Measurements from ENCODE around the gene SMAD2. TPM values are rescaled to one million over a fixed set of nuclear protein-coding genes. Genes with fewer than 3 reads are reported as not detected.

Gene SMAD2
- total RNA-seq, 1 donor from 2014 or later = 30.2 TPM

- DNase-seq (ENCODE audit: low spot score) = no peak
- ATAC-seq = no peak
Observed at GRCh38 chr18:47932603-47933002, 2.1 kb upstream of the SMAD2 start.

DNA sequence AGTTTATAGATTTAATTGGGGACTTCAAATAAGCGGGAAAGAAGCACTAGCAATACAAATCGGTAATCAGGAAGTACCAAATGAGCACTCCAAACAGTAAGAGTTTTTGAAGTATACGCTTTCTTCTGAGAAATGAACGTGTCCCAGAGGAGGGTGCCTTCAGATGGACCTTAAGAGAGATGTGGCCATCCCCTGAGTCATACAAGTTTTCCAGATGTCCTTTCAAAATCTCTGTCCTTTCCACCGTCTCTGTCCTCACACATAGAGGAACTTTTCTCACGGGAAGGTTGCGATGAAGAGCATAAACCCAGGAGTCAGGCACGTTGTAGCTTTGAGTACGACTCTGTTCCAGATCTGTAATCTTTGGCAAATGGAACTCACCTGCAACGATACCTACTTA lies 1.7 kb upstream of the SMAD2 start:
- no peak for ATAC-seq

DNA sequence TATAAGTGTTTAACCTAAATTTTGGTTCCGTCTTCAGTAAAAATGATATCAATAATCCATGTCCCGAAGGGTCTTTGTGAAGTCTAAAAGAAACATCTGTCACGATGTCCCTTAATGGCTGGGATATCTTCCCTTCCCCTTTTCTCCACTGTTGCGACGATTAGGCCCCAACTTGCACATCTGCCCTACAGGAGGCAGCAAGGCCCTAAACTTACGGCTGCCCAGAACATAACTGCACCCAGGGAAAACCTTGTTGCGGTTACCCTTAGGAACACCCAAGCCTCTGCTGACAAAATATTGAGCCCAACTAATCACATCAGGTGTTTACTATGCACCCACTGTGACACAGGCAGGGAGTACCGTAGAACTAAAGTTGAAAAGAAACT lies 1.3 kb upstream of the SMAD2 start:
- no peak for DNase-seq (ENCODE audit: low spot score)
- no peak for ATAC-seq

More for the DNA sequence above, 1.7 kb upstream of the SMAD2 start:
- DNase-seq (ENCODE audit: low spot score) = no peak

GRCh38 chr18:47930931-47931717 lies 665 bp upstream of the SMAD2 start:
- DNase-seq (ENCODE audit: low spot score) (peak; percentile 97), ATAC-seq (peak; percentile 84)

- peak; percentile 21 for ATAC-seq
Observed at GRCh38 chr18:47929681-47930198, 719 bp downstream of the SMAD2 start.

GRCh38 chr18:47928466-47928865 lies 2.0 kb downstream of the SMAD2 start:
- DNase-seq (ENCODE audit: low spot score) = no peak
- ATAC-seq = no peak

More at GRCh38 chr18:47929681-47930198, 719 bp downstream of the SMAD2 start:
- no peak for DNase-seq (ENCODE audit: low spot score)

DNA sequence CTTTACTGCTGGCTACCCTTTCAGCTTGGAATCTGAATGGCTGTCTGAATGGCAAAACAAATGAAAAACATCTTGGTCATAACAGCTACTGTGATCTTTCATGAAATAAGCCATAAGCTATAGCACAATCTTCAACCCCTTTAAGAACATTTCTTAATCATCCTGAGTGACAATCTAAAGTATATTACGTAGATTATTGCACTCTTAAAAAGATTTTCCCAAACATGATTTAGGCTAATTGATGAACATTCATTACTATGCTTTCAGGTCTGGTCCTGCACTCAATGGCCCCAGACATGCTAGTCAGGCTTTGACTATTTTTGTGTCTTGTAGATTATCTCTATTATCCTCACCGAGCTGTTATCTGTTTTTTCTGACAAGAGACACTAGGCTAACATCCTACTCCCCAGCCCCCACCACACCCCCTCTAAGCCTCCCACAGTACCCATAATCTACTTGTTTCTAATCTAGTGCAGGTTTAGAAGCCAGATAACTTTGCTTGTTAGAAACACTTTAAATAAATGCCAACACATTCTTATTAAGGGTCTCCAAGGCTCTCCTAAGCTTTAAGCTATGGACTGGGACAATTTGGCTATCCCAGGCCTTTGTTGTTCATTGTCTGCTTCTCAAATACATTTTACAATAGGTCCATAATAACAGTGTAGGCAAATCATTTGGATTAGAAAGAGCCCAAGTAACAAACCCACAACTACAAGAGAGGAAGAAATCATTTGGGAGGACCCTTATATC lies 4.2 kb downstream of the SMAD2 start:
- DNase-seq (ENCODE audit: low spot score) = no peak
- no peak for ATAC-seq

GRCh38 chr18:47919916-47920315 lies 10.5 kb downstream of the SMAD2 start:
- no peak for DNase-seq (ENCODE audit: low spot score)
- ATAC-seq = no peak

DNA sequence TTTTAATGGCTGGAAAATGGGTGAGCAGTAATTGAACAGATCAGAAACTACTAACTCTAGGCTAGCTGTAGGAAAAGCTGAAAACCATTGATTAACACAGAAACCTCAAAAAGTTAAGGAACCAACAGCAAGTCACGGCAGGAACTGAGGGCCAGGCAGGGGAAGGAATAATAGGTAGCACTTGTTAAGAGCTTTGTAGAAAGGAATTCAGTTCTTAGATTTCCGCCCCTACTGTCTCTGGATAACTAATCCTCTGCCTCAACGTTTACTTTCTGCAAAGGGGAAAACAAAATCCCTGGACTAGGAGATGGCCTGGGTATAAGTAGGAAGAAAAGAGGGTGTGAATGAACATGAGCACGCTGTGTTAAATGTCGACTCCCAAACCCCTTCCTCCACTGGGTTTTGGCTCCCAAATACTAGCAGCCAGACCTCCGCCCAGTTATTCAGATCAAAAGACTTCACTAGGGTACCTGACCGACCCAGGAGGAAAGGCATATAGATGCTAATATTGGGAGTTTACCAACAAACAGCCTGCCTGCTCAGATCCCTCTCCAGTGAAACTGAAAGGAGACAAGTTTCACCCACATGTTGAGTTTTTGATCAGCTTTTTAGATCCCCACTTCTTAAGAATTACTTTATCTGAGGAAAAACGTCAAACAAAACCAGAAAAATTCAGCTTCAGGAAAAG lies 12.4 kb downstream of the SMAD2 start:
- ATAC-seq = no peak
- DNase-seq (ENCODE audit: low spot score) = no peak

DNA sequence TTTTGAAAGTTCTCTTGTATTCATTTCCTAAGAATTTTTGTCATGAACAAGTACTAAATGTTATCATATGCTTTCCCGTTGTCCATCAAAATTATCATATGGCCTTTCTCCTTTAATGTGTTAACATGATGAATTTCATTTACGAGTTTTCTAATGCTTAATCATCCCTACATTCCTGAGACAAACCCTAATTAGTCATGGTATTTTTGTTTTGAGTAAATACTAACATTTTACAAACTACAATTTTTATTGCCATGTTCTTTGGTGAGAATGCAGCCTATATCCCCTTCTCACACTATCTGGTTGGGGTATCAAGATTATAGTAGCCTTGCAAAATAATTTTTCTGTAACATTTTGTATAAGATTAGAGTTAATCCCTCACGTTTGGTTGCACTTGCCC lies 14.5 kb downstream of the SMAD2 start:
- DNase-seq (ENCODE audit: low spot score) = no peak

DNA sequence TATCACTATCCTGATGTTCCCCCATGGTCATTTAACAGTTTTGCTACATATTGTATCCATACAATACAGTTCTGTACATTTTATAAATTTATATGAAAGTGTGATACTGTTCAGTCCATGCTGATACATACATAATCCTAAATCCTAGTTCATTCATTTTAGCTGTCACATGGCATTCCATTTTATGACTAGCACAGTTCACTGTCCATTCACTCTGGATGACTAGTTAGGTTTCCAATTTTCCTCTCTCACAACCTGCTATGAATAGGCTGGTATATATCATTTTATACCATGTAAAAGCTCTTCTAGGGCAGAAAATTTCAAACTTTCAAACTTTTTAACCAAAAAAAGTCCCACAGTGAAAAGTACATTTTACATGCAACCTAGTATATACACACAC lies 15.2 kb downstream of the SMAD2 start:
- ATAC-seq (no peak), DNase-seq (ENCODE audit: low spot score) (no peak)

More for the DNA sequence above, 14.5 kb downstream of the SMAD2 start:
- no peak for ATAC-seq

DNA sequence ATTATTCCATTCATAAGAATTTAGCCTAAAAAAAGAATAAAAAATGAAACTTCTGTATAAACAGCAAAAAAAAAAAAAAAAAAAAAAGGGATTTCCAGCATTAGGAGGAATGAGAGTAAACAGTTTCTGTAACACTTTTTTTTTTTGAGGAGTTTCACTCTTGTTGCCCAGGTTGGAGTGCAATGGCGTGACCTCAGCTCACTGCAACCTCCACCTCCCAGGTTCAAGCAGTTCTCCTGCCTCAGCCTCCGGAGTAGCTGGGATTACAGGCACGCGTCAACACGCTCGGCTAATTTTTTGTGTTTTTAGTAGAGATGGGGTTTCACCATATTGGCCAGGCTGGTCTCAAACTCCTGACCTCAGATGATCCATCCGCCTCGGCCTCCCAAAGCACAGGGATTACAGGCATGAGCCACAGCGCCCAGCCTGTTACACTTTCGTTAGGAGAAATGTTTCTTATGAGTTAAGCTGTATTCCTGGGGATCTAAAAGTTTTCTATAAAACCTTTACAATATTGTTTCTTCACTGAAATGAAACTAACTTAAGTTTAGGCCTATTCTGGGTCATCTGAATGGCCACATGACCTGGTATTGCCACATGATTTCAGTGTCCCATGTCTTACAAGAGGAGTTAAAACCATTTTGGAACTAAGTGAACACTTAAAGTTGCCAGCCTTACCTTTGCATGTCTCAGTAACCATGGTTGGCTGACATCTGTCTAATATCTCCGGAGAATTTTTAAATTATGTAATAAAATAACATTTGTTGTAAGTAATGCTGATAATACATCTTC lies 17.5 kb downstream of the SMAD2 start:
- DNase-seq (ENCODE audit: low spot score) = no peak
- no peak for ATAC-seq

GRCh38 chr18:47912343-47912742 lies 18.1 kb downstream of the SMAD2 start:
- ATAC-seq (peak; percentile 36), DNase-seq (ENCODE audit: low spot score) (no peak)

GRCh38 chr18:47911877-47912276 lies 18.6 kb downstream of the SMAD2 start:
- ATAC-seq (peak; percentile 94), DNase-seq (ENCODE audit: low spot score) (no peak)

- no peak for ATAC-seq
- DNase-seq (ENCODE audit: low spot score) = no peak
Observed at GRCh38 chr18:47909484-47909883, 21.0 kb downstream of the SMAD2 start.

DNA sequence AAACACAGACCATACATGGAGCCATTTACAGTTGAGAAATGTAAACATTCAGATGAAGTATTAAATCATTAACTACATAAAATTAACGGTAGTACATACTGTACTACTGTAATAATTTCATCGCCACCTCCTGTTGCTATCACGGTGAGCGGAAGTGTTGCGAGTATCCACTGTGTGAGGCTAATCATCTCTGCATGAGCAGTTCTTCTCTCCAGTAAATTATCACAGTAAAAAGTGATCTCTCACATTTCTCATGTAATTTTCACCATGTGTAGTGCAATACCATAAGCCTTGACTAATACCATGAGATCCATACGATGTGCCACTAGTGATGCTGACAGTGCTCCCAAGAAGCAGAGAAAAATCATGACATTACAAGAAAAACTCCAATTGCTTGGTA lies 21.9 kb downstream of the SMAD2 start:
- ATAC-seq = no peak

GRCh38 chr18:47906408-47906807 lies 24.1 kb downstream of the SMAD2 start:
- no peak for ATAC-seq
- DNase-seq (ENCODE audit: low spot score) = no peak

More for the DNA sequence above, 21.9 kb downstream of the SMAD2 start:
- DNase-seq (ENCODE audit: low spot score) = no peak

- DNase-seq (ENCODE audit: low spot score) = no peak
- no peak for ATAC-seq
Observed at GRCh38 chr18:47903809-47904208, 26.6 kb downstream of the SMAD2 start.

DNA sequence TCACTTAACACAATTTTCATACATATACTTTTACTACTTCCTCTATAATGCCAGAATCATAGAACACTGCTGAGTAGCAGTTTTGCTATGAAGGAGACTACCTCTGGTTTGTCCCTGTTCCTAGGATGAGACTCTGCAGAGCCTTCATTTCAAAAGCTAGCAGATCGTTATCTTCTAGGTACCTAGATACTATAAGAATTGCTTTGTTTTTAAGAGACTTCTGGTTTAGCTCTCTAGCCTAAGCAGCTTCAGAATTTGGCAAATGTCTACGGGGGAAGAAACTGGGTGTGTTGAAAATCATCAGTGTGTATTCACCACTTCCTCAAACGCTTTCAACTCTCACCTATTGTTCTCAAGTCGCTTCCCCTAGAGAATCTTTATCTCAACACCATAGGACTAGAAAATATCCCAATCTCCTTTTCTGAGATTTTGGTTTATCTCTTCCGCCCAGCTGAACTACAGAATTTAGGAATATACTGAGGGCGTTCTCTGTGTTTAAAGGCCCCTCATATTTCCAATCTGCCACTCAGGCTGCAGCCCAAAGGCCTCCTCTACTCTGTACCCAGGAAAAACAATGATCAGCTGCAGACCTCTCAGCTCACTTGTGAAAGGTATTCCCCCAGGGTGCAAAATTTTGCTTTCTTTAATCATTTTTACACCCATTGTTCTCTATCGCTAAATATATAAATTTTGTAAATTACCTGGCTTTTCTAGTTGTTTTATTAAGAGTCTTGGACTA lies 28.7 kb downstream of the SMAD2 start:
- DNase-seq (ENCODE audit: low spot score) = no peak
- peak; percentile 50 for ATAC-seq

All from left lobe of liver (tissue), 2 donors.